8988T (cell line): ENCODE results near the gene SGK2.

Source experiments
- DNase-seq: peaks from one replicate; pipeline ENCODE4 v3.0.0; 2011

SGK2 gene

GRCh38 chr20:43536041-43536816, 22.6 kb upstream of the SGK2 start:
- DNase-seq: no peak

- no peak for DNase-seq
Measured at GRCh38 chr20:43536817-43537440, 21.9 kb upstream of the SGK2 start.

GRCh38 chr20:43537921-43538877, 20.6 kb upstream of the SGK2 start:
- no peak for DNase-seq

GRCh38 chr20:43538878-43539700, 19.7 kb upstream of the SGK2 start:
- DNase-seq: no peak

- no peak for DNase-seq
Measured at GRCh38 chr20:43539975-43540672, 18.7 kb upstream of the SGK2 start.

GRCh38 chr20:43540673-43541060, 18.2 kb upstream of the SGK2 start:
- DNase-seq: no peak

GRCh38 chr20:43541214-43541613, 17.6 kb upstream of the SGK2 start:
- no peak for DNase-seq

GRCh38 chr20:43542161-43542560, 16.7 kb upstream of the SGK2 start:
- no peak for DNase-seq

GRCh38 chr20:43542674-43543073, 16.2 kb upstream of the SGK2 start:
- no peak for DNase-seq

- DNase-seq: no peak
Measured at GRCh38 chr20:43543138-43543537, 15.7 kb upstream of the SGK2 start.

- no peak for DNase-seq
Measured at GRCh38 chr20:43544501-43544900, 14.3 kb upstream of the SGK2 start.

- no peak for DNase-seq
Measured at GRCh38 chr20:43545837-43546578, 12.8 kb upstream of the SGK2 start.

- no peak for DNase-seq
Measured at GRCh38 chr20:43548273-43548880, 10.4 kb upstream of the SGK2 start.

- DNase-seq: no peak
Measured at GRCh38 chr20:43549416-43550065, 9.3 kb upstream of the SGK2 start.

- DNase-seq: no peak
Measured at GRCh38 chr20:43550456-43550855, 8.4 kb upstream of the SGK2 start.

GRCh38 chr20:43554369-43554768, 4.5 kb upstream of the SGK2 start:
- DNase-seq: no peak

- DNase-seq: no peak
Measured at GRCh38 chr20:43559147-43559987, 540 bp downstream of the SGK2 start.

GRCh38 chr20:43560974-43561373, 2.1 kb downstream of the SGK2 start:
- no peak for DNase-seq

GRCh38 chr20:43563429-43563828, 4.6 kb downstream of the SGK2 start:
- no peak for DNase-seq
